ENCODE measurements around the gene HOXB8.

Gene HOXB8

GRCh38 chr17:48574505-48575065 is 40.5 kb downstream of the HOXB8 start:
- Mint-ChIP-seq H3K27ac (no peak overlapping the region), H3K27me3 (ENCODE audit: low read depth, poor library complexity) (peaks cover 3% of the 10 kb centered on the region), H3K4me3 (no peak overlapping the region), H3K9me3 (no peaks in the 10 kb centered on the region), H3K4me1 (peaks cover 20% of the 10 kb centered on the region), H3K36me3 (ENCODE audit: low read depth) (peaks cover 62% of the 10 kb centered on the region)
- TF ChIP-seq CTCF (IDR thresholded peaks at IDR 0.05): no peak
- no peak for DNase-seq

GRCh38 chr17:48571826-48572417 is 43.2 kb downstream of the HOXB8 start:
- H3K27me3 Mint-ChIP-seq (ENCODE audit: low read depth, poor library complexity): no peaks in the 10 kb centered on the region
- TF ChIP-seq CTCF (IDR thresholded peaks at IDR 0.05): no peak
- H3K4me3 Mint-ChIP-seq: no peak overlapping the region
- peaks cover 3% of the 10 kb centered on the region for H3K4me1 Mint-ChIP-seq
- no peak overlapping the region for H3K27ac Mint-ChIP-seq
- DNase-seq: no peak
- no peaks in the 10 kb centered on the region for H3K9me3 Mint-ChIP-seq
- H3K36me3 Mint-ChIP-seq (ENCODE audit: low read depth): peaks cover 54% of the 10 kb centered on the region

GRCh38 chr17:48571024-48571818 is 43.9 kb downstream of the HOXB8 start:
- no peak for TF ChIP-seq CTCF (IDR thresholded peaks at IDR 0.05)
- Mint-ChIP-seq H3K27ac (no peak overlapping the region), H3K36me3 (ENCODE audit: low read depth) (peaks cover 51% of the 10 kb centered on the region), H3K9me3 (no peaks in the 10 kb centered on the region), H3K4me3 (no peak overlapping the region), H3K27me3 (ENCODE audit: low read depth, poor library complexity) (no peaks in the 10 kb centered on the region), H3K4me1 (no peaks in the 10 kb centered on the region)
- peak; percentile 74 for DNase-seq

GRCh38 chr17:48570325-48571023 is 44.6 kb downstream of the HOXB8 start:
- no peaks in the 10 kb centered on the region for H3K27me3 Mint-ChIP-seq (ENCODE audit: low read depth, poor library complexity)
- no peaks in the 10 kb centered on the region for H3K9me3 Mint-ChIP-seq
- H3K36me3 Mint-ChIP-seq (ENCODE audit: low read depth): peaks cover 44% of the 10 kb centered on the region
- H3K27ac Mint-ChIP-seq: no peak overlapping the region
- TF ChIP-seq CTCF (IDR thresholded peaks at IDR 0.05): no peak
- no peak for DNase-seq
- H3K4me1 Mint-ChIP-seq: no peaks in the 10 kb centered on the region
- H3K4me3 Mint-ChIP-seq: no peak overlapping the region

- Mint-ChIP-seq H3K4me3 (no peak overlapping the region), H3K36me3 (ENCODE audit: low read depth) (peaks cover 38% of the 10 kb centered on the region), H3K27me3 (ENCODE audit: low read depth, poor library complexity) (no peaks in the 10 kb centered on the region), H3K4me1 (no peaks in the 10 kb centered on the region), H3K27ac (no peak overlapping the region), H3K9me3 (no peaks in the 10 kb centered on the region)
- no peak for DNase-seq
- no peak for TF ChIP-seq CTCF (IDR thresholded peaks at IDR 0.05)
Observed at GRCh38 chr17:48569674-48570324, 45.3 kb downstream of the HOXB8 start.
